HCT116 (cell line): ENCODE results near the gene ETAA1. TPM values are rescaled to one million over a fixed set of nuclear protein-coding genes. Genes with fewer than 3 reads are reported as not detected.

Experiments used
- ATAC-seq: fragments of 200-7000 bp; cut with Tn5 transposase; 2 replicates; pipeline ENCODE4 v1.9.1; 2020; ENCODE audit warnings: mild to moderate bottlenecking, moderate library complexity
- BruUV-seq: library from RNA; stranded (reverse); fragments of 400-500 nt; replicated peaks from 2 replicates; lab custom pipeline; 2021; lab: Mats Ljungman, UMichigan
- CTCF ChIA-PET: fragments of 300-600 bp; sonication (Branson Sonifier 250); formaldehyde crosslinking; loops from one replicate; lab custom pipeline; 2021; ENCODE audit warnings: antibody characterized with exemption; lab: Charles Lee
- POLR2A ChIA-PET: fragments of 300-600, 350-600 bp; sonication (Branson Sonifier 250); formaldehyde crosslinking; loops from one replicate; lab custom pipeline; 2021; ENCODE audit warnings: antibody characterized with exemption; lab: Charles Lee
- RAD21 ChIA-PET, 2 experiments: fragments of 300-600 bp; sonication (Branson Sonifier 250); formaldehyde crosslinking; loops; one replicate each; lab custom pipeline; 2023; ENCODE audit warnings: low total read pairs in 2 of 2; ENCODE audit not compliant: uncharacterized antibody in 2 of 2, unreplicated experiment in 2 of 2, low non-redundant PET in 1 of 2; lab: Charles Lee
- DNase-seq: peaks from one replicate; pipeline ENCODE4 v3.0.0-alpha.2; 2010; ENCODE audit warnings: low read depth, low spot score
- H2AFZ ChIP-seq: fragments of 200-600 bp; shearing (Covaris generic), sonication (generic); 2 replicates; pipeline ENCODE4 v1.6.1; 2017; ENCODE audit warnings: low read depth, mixed run types, mixed read lengths, antibody characterized with exemption, low read length; ENCODE audit not compliant: poor library complexity, severe bottlenecking
- H3K27ac ChIP-seq: 2 replicates; pipeline ENCODE4 v1.5.1; 2012; ENCODE audit warnings: low read depth, low read length
- H3K27me3 ChIP-seq: fragments of 200-600 bp; sonication (generic); 2 replicates; pipeline ENCODE4 v1.6.1; 2016; ENCODE audit warnings: mixed run types, low read length, mixed read lengths; ENCODE audit not compliant: insufficient read depth
- H3K36me3 ChIP-seq, 2 experiments: fragments of 200-500 bp in 1 of 2; fragments of 200-600 bp in 1 of 2; sonication (Bioruptor generic) in 1 of 2; sonication (generic) in 1 of 2; 2 replicates each; pipeline versions ENCODE4 v1.5.1 to v1.6.1; 2014 to 2016; ENCODE audit warnings: low read length in 2 of 2, inconsistent platforms in 1 of 2, mixed read lengths in 1 of 2, mixed run types in 1 of 2; ENCODE audit not compliant: insufficient read depth in 2 of 2, control insufficient read depth in 1 of 2
- H3K4me1 ChIP-seq, 2 experiments: fragments of 200-600 bp in 1 of 2; sonication (generic) in 1 of 2; 2 replicates each; pipeline versions ENCODE4 v1.5.1 to v1.6.1; 2012 to 2017; ENCODE audit warnings: low read length in 2 of 2, inconsistent platforms in 1 of 2, mild to moderate bottlenecking in 1 of 2, mixed read lengths in 1 of 2, mixed run types in 1 of 2, moderate library complexity in 1 of 2; ENCODE audit not compliant: insufficient read depth in 2 of 2, control insufficient read depth in 1 of 2
- H3K4me2 ChIP-seq: fragments of 200-600 bp; sonication (generic); 2 replicates; pipeline ENCODE4 v1.6.1; 2017; ENCODE audit warnings: mixed run types, low read length, mixed read lengths
- H3K4me3 ChIP-seq, 2 experiments: fragments of 200-600 bp in 1 of 2; sonication (generic) in 1 of 2; replicated peaks in 1 of 2; 2 replicates each; pipeline ENCODE4 v1.5.1; 2011 to 2016; ENCODE audit warnings: low read length in 2 of 2, control low read depth in 1 of 2, low read depth in 1 of 2, mild to moderate bottlenecking in 1 of 2, mixed read lengths in 1 of 2, mixed run types in 1 of 2
- H3K79me2 ChIP-seq: fragments of 200-600 bp; sonication (generic); 2 replicates; pipeline ENCODE4 v1.6.1; 2017; ENCODE audit warnings: mild to moderate bottlenecking, mixed run types, low read length, moderate library complexity, mixed read lengths; ENCODE audit not compliant: insufficient read depth
- H3K9ac ChIP-seq: fragments of 200-600 bp; sonication (generic); 2 replicates; pipeline ENCODE4 v1.6.1; 2016; ENCODE audit warnings: low read length, mixed read lengths
- H3K9me2 ChIP-seq: fragments of 200-600 bp; sonication (generic), shearing (Covaris generic); 2 replicates; pipeline ENCODE4 v1.6.1; 2017; ENCODE audit warnings: mixed run types, mild to moderate bottlenecking, moderate library complexity; ENCODE audit not compliant: insufficient read depth
- H3K9me3 ChIP-seq, 2 experiments: fragments of 200-500 bp in 1 of 2; fragments of 200-600 bp in 1 of 2; sonication (Bioruptor generic) in 1 of 2; sonication (generic) in 1 of 2; 2 replicates each; pipeline ENCODE4 v1.6.1; 2014 to 2017; ENCODE audit warnings: low read length in 2 of 2, mixed read lengths in 2 of 2, inconsistent platforms in 1 of 2, low read depth in 1 of 2, mild to moderate bottlenecking in 1 of 2, mixed run types in 1 of 2, moderate library complexity in 1 of 2; ENCODE audit not compliant: control insufficient read depth in 1 of 2, insufficient read depth in 1 of 2
- H4K20me1 ChIP-seq: fragments of 200-600 bp; sonication (generic), shearing (Covaris generic); 2 replicates; pipeline ENCODE4 v1.6.1; 2017; ENCODE audit warnings: mixed run types, mild to moderate bottlenecking, moderate library complexity; ENCODE audit not compliant: insufficient read depth
- CBX3 ChIP-seq: IDR thresholded peaks from 2 replicates; pipeline ENCODE4 v1.6.1; 2012; ENCODE audit warnings: low read depth
- CEBPB ChIP-seq: IDR thresholded peaks from 2 replicates; pipeline ENCODE4 v1.6.1; 2012; ENCODE audit warnings: low read depth
- EGR1 ChIP-seq: IDR thresholded peaks from 2 replicates; pipeline ENCODE4 v1.6.1; 2012; ENCODE audit warnings: low read depth
- EZH2 ChIP-seq: fragments of 200-600 bp; sonication (generic); IDR thresholded peaks from 2 replicates; pipeline ENCODE4 v1.6.1; 2017; ENCODE audit warnings: antibody characterized with exemption, mixed run types
- EZH2phosphoT487 ChIP-seq: fragments of 200-600 bp; IDR thresholded peaks from 2 replicates; pipeline ENCODE4 v1.6.1; 2018; ENCODE audit warnings: antibody characterized with exemption, borderline replicate concordance
- JUND ChIP-seq: IDR thresholded peaks from 2 replicates; pipeline ENCODE4 v1.6.1; 2012
- SRF ChIP-seq: IDR thresholded peaks from 2 replicates; pipeline ENCODE4 v1.6.1; 2012; ENCODE audit warnings: low read depth
- TCF7L2 ChIP-seq: IDR thresholded peaks from 2 replicates; pipeline ENCODE4 v1.7.0; 2011; ENCODE audit warnings: borderline replicate concordance, inconsistent platforms; ENCODE audit not compliant: insufficient read depth, insufficient read length; ENCODE audit errors: extremely low read depth
- ZNF274 ChIP-seq: fragments of 200-500 bp; sonication (Bioruptor generic); IDR thresholded peaks from 2 replicates; pipeline ENCODE4 v1.6.1; 2014; ENCODE audit warnings: mild to moderate bottlenecking, low read depth, low read length, inconsistent platforms
- intact Hi-C: fragments of 100-400 bp; cut with micrococcal nuclease; formaldehyde crosslinking; loops from 2 replicates; pipeline ENCODE4 v1.10.0; 2022
- total RNA-seq: library from RNA; stranded (reverse); gene quantifications from one replicate; pipeline ENCODE4 v1.2.1, GENCODE V29; 2021; ENCODE audit not compliant: unreplicated experiment
- TF ChIP-seq, protein P1 (sequence below): IDR thresholded peaks from 2 replicates; pipeline ENCODE4 v1.6.1; 2011; ENCODE audit warnings: mild to moderate bottlenecking, low read length, moderate library complexity; ENCODE audit not compliant: insufficient replicate concordance; ENCODE audit errors: extremely low read depth
- TF ChIP-seq, protein P2 (sequence below): IDR thresholded peaks from 2 replicates; pipeline ENCODE4 v1.6.1; 2012

The ETAA1 gene
- total RNA-seq, 1 experiment from 2014 or later: 9.6 TPM

DNA sequence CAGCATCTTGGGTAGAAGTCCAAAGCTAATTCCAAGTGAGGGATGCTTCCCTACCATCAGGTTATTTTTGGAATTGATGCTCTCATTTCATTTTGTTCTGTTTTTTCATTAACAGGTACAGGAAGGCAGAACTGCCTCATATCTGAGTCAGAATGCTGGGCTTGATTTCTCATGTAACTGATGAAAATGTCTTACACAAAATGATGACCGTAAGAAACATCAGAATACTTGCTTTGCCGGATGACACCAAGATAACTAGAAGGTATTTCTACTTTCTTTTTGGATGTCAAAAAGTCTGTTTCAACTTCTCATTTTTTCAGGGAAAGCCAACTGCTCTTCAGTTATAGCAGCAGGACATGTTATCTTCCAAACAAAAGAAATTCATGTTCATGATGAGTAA, 62.6 kb downstream of the ETAA1 start:
- Histone ChIP-seq H3K9ac (no peak overlapping the region), H3K36me3 (no peaks in the 10 kb centered on the region), H3K27ac (no peak overlapping the region), H3K27me3 (no peaks in the 10 kb centered on the region), H3K9me3 (no peaks in the 10 kb centered on the region), H3K79me2 (no peaks in the 10 kb centered on the region), H3K9me2 (no peaks in the 10 kb centered on the region), H3K4me2 (no peak overlapping the region), H2AFZ (no peak overlapping the region), H4K20me1 (no peaks in the 10 kb centered on the region), H3K4me1 (peaks cover 0 to 21% of the 10 kb centered on the region in 2 experiments; a peak in 2 of 4 replicates), H3K4me3 (no peak overlapping the region)
- no peak for TF ChIP-seq EZH2phosphoT487
- TF ChIP-seq, protein P1, sequence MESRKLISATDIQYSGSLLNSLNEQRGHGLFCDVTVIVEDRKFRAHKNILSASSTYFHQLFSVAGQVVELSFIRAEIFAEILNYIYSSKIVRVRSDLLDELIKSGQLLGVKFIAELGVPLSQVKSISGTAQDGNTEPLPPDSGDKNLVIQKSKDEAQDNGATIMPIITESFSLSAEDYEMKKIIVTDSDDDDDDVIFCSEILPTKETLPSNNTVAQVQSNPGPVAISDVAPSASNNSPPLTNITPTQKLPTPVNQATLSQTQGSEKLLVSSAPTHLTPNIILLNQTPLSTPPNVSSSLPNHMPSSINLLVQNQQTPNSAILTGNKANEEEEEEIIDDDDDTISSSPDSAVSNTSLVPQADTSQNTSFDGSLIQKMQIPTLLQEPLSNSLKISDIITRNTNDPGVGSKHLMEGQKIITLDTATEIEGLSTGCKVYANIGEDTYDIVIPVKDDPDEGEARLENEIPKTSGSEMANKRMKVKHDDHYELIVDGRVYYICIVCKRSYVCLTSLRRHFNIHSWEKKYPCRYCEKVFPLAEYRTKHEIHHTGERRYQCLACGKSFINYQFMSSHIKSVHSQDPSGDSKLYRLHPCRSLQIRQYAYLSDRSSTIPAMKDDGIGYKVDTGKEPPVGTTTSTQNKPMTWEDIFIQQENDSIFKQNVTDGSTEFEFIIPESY: no peak
- no peak for TF ChIP-seq EGR1
- TF ChIP-seq, protein P2, sequence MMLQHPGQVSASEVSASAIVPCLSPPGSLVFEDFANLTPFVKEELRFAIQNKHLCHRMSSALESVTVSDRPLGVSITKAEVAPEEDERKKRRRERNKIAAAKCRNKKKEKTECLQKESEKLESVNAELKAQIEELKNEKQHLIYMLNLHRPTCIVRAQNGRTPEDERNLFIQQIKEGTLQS: no peak
- TF ChIP-seq ZNF274: no peak
- no peak for TF ChIP-seq CEBPB
- TF ChIP-seq CBX3: no peak
- TF ChIP-seq JUND: no peak
- TF ChIP-seq SRF: no peak
- TF ChIP-seq EZH2: no peak
- no peak for TF ChIP-seq TCF7L2
- DNase-seq (no peak), ATAC-seq (no peak)
- intact Hi-C loops: no loop called here
- CTCF ChIA-PET: no interaction called here
- no TSS peak for BruUV-seq
- POLR2A ChIA-PET: no interaction called here
- RAD21 ChIA-PET: no interaction called here
